G401 (cell line): ENCODE results near the gene ARSD. TPM values are rescaled to one million over a fixed set of nuclear protein-coding genes. Genes with fewer than 3 reads are reported as not detected.
"Not testable (repeated sequence)": the region's sequence is repeated elsewhere in the genome, so short reads cannot be mapped to it uniquely, and the experiment has no call there.

Experiments
- DNase-seq: peaks from one replicate; pipeline ENCODE4 v3.0.0-alpha.2; 2015; ENCODE audit warnings: low spot score
- in situ Hi-C: cut with HindIII; loops from 2 replicates; pipeline ENCODE4 v1.10.0; 2016; ENCODE audit warnings: low sequenced_read_pairs, mixed read lengths
- total RNA-seq: library from RNA; depleted of rRNA; stranded (reverse); fragments of >200 nt; shearing (Covaris generic); gene quantifications from 2 replicates; pipeline ENCODE4 v1.2.3, GENCODE V29; 2014

Gene ARSD
- total RNA-seq, 1 experiment from 2014 or later, result not detected

DNA sequence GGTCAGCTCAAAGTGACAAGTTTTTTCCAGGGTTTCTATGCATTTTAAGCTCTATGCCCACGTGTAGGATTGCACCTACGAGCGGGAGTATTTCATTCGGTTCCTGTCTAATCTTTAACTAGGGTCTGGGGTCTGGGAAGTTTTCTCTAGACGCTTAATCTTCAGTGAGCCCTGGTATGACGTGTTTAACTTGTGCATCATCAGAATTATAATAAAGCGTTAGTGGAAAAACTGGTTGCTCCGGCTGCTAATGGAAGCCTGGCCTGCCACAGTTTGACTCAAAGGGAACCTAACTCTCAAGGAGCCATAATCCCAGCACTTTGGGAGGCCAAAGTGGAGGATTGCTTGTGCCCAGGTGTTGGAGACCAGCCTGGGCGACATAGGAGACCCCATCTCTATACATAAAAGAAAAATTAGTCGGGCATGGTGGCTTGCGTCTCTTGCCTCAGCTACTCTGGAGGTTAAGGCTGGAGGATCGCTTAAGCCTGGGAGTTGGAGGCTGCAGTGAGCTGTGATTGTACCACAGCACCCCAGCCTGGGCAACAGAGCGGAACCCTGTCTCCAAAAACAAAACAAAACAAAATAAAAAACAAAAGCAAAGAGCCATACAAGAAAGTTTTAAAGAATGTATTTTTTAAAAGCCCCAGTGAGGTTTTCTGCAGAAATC, 30.2 kb downstream of the ARSD start:
- in situ Hi-C loops, result no loop called here
- DNase-seq, result no peak

DNA sequence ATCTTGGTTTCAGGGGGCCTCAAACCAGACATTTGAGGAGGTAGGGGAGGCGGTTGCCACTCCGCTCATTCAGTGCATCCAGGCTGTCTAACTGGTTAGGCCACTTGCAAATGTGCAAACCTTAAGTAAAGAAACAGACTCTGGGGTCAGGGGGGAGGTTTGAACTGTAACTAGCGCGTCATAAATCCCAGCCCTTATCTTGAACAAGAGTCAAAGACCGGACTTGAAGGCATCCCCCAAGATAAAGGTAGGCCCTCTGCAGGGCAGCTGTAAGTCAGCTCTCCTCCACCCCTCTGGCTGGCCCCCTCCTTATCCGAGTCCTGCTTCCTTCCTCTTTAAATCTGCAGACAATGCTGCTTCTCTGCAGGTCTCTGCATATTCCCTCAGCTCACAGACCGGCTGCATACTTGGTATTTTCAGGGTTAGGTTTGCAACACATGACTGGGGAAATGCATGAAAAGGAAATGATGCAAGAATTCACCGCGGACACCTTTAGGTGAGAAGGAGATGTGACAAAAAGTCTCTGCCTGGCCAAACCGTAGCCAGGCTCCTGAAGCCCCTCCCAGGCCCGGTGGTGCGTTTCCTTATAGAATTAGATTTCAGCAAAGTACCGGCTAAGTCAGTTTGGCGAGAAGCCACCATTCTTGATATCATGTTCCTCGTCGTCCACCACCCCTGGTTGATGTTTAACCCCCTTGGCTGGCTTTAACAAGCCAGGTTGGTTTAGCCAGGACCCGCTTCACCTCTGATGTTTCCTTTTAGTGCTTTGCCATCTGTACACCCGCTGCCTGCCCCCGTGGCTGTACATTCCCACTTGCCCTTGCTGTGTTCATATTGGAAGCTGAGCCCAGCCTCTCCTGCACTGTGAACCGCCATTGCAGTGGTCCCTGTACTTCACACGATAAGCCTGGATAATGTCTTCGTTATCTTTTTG, 31.2 kb downstream of the ARSD start:
- in situ Hi-C loops, DNase-seq: not testable (repeated sequence)

DNA sequence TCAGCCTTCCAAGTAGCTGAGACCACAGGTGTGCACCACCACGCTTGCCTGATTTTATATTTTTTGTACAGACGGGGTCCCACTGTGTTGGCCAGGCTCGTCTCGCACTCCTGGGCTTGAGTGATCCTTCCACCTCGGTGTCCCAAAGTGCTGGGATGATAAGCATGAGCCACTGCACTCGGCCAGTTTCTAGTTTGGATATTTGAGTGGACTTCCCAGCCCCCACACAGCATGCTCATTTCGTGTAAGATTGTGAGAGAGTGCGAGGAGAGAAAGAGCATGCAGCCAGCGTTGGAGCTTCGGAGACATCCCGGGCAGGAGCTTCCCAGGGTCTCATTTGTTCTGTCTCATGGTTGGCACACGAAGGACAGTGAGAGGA, 31.8 kb downstream of the ARSD start:
- no peak for DNase-seq
- in situ Hi-C loops, result no loop called here

DNA sequence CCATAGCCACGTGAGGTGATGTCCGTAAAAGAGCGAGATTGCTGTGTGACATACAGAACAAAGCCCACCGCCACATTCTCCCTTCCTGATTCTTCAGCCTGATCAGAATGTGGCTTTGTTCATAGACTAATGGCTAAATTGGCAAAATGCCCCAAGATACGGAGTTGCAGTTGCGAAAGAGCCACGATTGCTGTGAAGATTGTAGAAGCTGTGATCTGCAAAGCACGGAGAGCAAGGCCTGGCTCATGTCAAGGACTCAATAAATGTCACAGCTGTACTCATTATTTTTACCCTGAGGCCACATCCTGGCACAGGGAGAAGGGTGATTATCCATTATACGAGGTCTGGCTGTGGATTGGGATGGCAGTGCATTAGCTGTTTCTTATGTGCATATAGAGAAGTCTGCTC, 34.2 kb downstream of the ARSD start:
- DNase-seq, result no peak

DNA sequence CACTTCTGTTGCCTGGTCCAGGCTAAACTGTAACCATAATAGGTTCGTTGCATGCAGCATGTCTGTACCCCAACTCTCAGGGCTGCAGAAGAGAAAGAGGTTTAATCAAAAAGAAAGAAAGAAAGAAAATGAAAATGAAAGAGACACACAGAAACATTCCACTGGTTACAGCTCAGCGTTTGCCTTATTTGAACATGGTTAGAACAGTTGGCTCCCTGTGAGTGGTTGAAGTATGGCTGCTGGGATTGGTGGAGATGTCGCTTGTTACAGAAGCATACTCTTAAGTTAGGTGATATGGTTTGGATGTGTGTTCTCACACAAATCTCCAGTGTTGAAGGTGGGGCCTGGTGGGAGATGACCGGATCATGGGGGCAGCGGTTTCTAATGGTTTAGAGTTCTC, 36.3 kb downstream of the ARSD start:
- in situ Hi-C loops, result no loop called here

More for the DNA sequence above, 34.2 kb downstream of the ARSD start:
- in situ Hi-C loops, result no loop called here

DNA sequence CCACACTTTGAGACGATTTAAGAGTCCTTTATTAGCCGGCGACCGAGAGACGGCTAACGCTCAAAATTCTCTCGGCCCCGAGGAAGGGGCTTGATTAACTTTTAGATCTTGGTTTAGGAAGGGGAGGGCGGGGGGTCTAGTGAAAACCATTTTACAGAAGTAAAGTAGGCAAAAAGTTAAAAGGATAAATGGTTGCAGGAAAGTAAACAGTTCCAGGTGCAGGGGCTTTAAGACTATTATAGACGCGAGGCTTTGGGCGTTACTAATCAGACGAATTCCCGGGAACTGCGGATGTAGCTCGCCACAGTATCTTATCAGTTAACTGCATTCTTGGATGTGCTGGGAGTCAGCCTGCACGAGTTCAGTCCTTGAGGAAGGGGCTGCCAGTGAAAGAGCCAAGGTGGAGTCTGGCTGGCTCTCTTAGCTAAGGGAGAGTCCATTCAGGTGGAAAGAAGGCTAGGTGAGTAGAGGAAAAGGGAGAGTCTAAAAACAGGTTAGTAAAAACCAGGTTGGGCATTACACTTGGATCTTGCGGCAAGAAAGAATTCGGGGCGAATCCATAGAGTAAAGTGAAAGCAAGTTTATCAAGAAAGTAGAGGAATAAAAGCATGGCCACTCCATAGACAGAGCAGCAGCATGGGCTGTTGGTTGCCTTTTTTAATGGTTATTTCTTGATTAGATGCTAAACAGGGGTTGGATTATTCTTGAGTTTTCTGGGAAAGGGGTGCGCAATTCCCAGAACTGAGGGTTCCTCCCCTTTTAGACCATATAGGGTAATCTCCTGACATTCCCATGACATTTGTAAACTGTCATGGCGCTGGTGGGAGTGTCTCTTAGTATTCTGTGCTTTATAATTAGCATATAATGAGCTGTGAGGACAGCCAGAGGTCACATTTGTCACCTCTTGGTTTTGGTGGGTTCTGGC, 38.3 kb downstream of the ARSD start:
- DNase-seq, in situ Hi-C loops: not testable (repeated sequence)

More for the DNA sequence above, 36.3 kb downstream of the ARSD start:
- DNase-seq, result no peak

DNA sequence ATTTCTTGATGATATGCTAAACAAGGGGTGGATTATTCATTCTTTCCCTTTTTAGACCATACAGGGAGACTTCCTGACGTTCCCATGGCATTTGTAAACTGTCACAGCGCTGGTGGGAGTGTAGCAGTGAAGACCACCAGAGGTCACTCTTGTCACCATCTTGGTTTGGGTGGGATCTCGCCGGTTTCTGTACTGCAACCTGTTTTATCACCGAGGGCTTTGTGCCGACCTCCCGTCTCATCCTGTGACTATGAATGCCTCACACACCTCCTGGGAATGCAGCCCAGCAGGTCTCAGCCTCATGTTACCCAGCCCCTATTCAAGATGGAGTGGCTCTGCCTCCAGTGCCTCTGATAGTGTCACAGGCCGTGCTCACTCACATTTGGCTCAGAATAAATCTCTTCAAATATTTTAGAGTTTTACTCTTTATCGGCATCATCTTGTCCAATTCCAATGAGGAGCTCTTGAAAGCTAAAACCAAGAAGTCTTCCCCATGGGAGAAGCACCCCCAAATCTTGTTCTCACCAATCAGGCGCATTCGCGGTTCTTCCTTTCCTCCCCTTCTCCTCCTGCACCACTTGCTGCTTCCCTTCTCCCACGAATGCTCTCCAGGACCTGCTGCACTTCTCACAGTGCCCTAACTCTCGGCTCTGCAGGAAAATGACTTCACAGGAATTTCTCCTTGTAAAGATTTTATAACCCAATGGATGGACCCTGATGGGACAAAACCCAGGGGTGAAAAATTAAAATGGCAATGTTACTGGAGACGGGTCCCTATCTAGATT, 39.2 kb downstream of the ARSD start:
- in situ Hi-C loops, DNase-seq: not testable (repeated sequence)

DNA sequence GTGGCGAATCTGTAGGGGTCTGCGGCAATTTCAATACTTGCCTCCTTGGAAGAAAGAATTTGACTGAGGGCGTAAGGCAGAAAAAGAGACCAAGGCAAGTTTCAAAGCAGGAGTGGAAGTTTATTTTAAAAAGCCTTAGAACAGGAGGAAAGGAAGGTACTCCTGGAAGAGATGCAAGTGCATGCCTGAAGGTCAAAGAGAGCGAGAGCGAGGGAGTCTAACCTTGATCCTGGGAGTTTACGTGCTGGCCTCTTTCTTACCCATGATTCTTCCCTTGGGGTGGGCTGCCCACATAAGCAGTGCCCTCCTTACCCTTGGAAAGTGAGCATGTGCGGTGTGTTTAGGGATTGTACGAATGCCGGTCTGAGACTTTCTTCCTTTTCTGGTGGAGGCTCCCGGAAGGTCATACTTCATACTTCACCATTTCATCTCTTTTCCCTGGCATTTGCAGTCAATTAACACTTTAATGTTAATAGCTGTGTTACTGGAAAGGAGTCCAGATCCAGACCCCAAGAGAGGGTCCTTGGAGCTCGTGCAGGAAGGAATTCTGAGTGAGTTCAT, 40.0 kb downstream of the ARSD start:
- DNase-seq, result no peak
- in situ Hi-C loops, result no loop called here

DNA sequence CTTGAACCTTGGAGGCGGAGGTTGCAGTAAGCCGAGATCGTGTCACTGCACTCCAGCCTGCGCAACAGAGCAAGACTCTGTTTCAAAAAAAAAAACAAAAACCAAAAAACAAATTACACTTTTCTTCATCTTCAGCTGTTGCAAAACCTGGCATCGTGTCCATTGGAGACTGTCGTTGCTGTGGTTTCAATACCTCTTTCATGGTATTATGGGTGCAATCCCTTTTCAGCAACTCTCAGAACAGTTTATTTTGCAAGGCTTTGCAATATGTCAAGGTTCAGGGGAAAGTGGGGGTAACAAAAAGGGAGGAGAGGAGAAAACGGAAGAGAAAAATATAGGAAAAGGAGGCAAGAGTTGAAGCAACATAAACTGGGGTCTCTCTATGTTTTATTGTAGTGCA, 40.8 kb downstream of the ARSD start:
- no peak for DNase-seq
- in situ Hi-C loops, result no loop called here

DNA sequence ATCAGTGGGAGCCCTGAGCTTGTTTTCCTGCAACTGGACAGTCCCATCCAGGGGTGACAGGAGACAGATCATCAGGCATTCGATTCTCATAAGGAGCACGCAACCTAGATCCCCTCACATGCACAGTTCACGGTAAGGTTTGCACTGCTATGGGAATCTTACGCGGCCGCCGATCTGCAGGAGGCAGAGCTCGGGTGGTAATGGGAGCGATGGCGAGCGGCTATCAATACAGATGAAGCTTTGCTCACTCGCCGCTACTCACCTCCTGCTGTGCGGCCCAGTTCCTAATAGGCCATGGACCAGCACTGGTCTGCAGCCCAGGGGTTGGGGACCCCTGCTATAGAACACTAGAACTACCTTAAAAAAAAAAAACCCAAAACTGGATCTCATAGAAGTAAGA, 45.4 kb downstream of the ARSD start:
- in situ Hi-C loops, result no loop called here
- DNase-seq, result no peak

DNA sequence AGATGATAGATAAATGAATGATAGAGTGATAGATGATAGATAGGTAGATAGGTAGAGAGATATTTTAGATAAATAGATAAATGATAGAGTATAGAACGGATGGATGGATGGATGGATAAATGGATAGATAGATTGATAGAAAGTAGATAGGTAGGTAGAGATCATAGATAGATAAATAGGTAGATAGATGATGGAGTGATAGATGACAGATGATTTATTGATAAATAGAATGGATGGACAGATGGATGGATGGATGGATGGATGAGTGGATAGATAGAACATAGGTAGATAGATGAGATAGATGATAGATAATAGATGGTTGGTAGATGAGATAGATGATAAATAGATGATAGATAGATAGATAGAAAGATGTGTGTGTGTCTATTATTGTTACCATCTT, 49.5 kb downstream of the ARSD start:
- in situ Hi-C loops, result no loop called here
- no peak for DNase-seq

DNA sequence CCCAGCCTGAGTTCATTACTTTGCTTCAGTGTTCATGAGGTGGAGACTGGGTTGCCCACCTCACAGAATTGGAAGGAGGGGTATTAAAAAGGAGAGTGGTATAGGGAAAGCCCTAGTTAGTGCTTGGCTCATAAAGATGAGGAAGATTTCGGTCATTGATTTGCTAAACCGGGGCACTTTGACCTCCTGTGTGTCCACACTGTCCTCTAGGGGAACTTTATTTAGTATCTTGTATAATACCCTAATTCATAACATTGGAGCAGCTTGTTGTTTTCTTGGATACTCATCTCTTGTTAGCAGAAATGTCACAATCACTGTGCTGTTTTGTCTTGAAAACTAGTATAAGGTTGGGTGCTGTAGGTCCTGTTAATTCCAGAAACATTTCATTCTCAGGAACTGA, 50.6 kb downstream of the ARSD start:
- in situ Hi-C loops, result no loop called here
- no peak for DNase-seq

DNA sequence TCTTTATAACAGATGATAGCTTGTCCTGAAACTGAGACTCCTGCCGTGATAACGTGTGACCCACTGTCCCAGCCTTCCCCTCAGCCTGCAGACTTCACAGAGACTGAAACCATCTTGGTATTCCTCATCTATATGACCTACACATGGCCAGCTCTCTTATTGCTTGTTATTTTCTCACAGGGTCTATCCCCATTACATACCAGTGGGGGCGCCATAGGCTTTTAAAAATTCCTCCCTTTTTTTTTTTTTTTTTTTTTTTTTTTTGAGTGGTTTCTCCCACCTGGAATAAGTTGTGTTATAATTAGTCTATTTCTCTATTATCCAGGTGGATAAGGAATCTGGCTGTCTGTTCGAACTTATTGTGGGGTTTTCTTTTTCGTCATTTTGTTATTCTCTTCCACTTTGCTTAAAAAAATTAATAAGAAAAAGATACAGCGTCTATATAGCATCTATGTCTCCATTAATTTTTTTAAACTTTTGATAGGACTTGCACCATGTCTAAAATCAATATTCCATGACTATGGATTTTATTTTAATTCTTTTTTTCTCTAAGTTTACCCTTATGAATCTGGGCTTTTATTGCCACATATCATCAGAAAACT, 53.2 kb downstream of the ARSD start:
- DNase-seq, result no peak
- in situ Hi-C loops, result no loop called here

DNA sequence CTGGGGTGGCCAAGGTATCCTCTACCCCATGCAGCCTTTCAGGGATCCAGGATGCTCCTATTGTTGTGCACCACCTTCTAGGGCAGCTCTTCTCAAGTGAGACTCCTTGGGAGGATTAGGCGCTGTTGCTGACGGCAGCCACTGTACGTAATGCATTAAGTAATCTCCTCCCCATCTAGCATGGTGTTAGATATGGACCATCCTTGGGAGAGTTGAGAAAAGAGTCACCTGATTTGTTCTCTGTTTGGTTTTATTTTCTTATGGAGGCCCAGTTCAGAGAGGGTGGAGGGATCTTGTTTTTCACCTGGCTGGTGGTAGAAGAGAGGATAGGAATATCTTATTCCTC, 54.0 kb downstream of the ARSD start:
- in situ Hi-C loops, result no loop called here
- no peak for DNase-seq

DNA sequence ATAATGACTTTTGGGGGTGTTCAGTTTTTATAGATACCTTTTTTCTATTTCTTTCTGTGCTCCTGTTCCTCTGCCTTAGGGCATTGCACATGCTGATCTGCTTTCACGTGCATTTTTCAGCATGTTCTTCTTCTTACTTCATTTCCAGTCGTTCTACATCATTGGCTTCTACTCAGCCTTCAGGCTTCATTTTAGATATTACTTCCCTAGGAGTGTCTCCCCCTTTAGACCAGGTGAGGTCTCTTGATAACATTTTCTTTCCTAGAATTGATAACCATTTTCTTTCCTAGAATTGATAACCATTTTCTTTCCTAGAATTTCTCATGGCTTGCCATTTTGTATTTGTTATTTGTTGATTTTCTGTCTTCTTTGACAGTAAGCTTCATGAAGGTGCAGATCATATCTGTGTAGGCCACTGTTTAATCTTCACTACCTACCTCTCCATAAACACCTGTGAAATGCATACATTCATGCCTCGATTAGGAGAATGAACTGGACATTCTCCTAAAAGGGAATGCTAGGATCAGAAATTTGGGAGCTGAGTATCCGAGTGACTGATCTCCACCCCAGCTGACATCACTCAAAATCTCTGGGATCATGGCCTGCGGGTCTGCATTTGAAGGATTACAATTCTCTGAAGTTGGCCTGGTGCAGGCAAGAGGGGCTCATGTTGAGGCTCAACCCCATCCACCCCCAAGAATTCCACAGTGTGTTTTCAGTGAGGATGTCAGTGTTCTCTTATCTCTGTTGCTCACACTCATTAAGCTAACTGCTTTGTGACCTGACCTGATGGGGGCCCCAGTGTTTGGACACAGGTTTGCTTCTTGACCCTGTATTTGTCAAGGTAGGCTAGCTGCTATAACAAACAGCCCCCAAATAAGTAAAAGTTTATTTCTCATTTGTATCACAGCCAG, 54.7 kb downstream of the ARSD start:
- in situ Hi-C loops, result no loop called here
- no peak for DNase-seq

DNA sequence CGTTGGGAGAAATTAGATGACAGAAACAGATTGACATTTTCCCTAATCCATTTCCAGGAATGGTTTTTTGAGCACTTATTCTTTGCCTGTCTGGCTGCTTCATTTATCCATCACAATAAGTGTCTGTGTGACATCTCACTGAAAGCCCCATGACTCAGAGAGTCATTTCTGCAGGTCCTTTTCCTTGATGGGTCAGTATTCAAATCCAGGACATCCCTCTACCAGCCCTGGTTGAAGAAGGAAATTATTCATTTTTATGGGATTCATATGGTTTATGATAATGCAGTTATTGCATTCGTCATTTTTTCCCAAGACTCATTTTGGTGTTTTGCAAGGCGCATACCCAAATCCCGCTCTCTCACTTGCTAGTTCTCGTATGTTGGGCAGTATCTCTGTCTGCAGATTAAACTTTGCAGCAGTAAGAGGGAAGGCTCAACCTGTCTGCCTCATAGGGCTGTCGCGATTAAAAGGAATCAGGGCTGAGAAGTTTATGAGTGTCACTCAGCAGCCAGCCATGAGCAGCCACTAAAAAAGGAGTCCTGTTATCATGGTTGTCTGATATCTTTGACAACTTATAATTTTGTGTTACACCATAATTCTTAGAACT, 56.4 kb downstream of the ARSD start:
- no peak for DNase-seq
- in situ Hi-C loops, result no loop called here

DNA sequence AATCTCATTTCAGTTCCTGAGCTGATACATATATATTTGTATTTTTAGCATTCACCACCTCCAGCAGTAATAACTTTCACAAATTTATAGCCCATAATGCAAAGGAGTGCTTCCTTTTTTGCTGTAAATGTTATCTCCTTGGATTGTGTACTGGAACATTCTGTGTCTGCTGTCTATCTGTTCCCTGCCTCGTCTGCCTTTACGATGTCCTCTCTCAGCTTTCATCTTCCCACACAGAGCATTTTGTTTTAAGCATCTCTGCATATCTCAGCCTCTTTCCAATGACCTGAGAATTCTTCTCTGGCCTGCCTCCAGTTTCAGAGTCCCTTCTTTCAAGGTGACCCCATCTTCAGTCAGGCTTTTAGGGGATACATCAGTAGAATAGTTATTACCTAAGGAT, 57.3 kb downstream of the ARSD start:
- in situ Hi-C loops, result no loop called here
- no peak for DNase-seq
